ENCODE results near the gene ADARB1. TPM values are rescaled to one million over a fixed set of nuclear protein-coding genes. Genes with fewer than 3 reads are reported as not detected.

Gene ADARB1
- total and polyA plus RNA-seq, 3 experiments from 2014 or later: 11.8 to 29.5 (median 28.9) TPM

- H3K9me3 Mint-ChIP-seq: peaks cover 0 to 7% (median 0%) of the 10 kb centered on the region in 5 donors
- Histone ChIP-seq H3K27ac (ENCODE audit: low read depth, low read length) (no peak overlapping the region), H3K9me3 (ENCODE audit: low read length) (no peaks in the 10 kb centered on the region), H3K4me1 (ENCODE audit: insufficient read depth, low read length) (no peaks in the 10 kb centered on the region), H3K36me3 (ENCODE audit: insufficient read depth, low read length) (no peaks in the 10 kb centered on the region), H3K4me3 (ENCODE audit: low read length) (no peak overlapping the region), H3K27me3 (ENCODE audit: insufficient read depth, low read length, poor library complexity, severe bottlenecking) (no peaks in the 10 kb centered on the region)
- H3K36me3 Mint-ChIP-seq: peaks cover 0 to 12% (median 0%) of the 10 kb centered on the region in 3 donors
- no peak overlapping the region for H3K27ac Mint-ChIP-seq
- ChIA-PET CTCF (no interaction called here), POLR2A (no interaction called here)
- no peak for DNase-seq
- H3K4me1 Mint-ChIP-seq: no peaks in the 10 kb centered on the region
- peaks cover 9 to 30% of the 10 kb centered on the region in 2 donors for H3K27me3 Mint-ChIP-seq
- no peak overlapping the region for H3K4me3 Mint-ChIP-seq
Observed at GRCh38 chr21:45237401-45237800, 163.0 kb downstream of the ADARB1 start.

- no peak for DNase-seq
- Mint-ChIP-seq H3K4me3 (no peak overlapping the region), H3K27ac (no peak overlapping the region), H3K36me3 (peaks cover 2 to 20% (median 4%) of the 10 kb centered on the region in 3 donors), H3K27me3 (peaks cover 6 to 16% of the 10 kb centered on the region in 2 donors), H3K4me1 (no peaks in the 10 kb centered on the region), H3K9me3 (peaks cover 7 to 21% (median 13%) of the 10 kb centered on the region in 5 donors)
- Histone ChIP-seq H3K4me1 (ENCODE audit: insufficient read depth, low read length) (no peaks in the 10 kb centered on the region), H3K4me3 (ENCODE audit: low read length) (no peak overlapping the region), H3K27me3 (ENCODE audit: insufficient read depth, low read length, poor library complexity, severe bottlenecking) (peaks cover 5% of the 10 kb centered on the region), H3K36me3 (ENCODE audit: insufficient read depth, low read length) (no peaks in the 10 kb centered on the region), H3K9me3 (ENCODE audit: low read length) (no peaks in the 10 kb centered on the region), H3K27ac (ENCODE audit: low read depth, low read length) (no peak overlapping the region)
- CTCF ChIA-PET: no interaction called here
- POLR2A ChIA-PET: no interaction called here
Observed at GRCh38 chr21:45241357-45241756, 167.0 kb downstream of the ADARB1 start.

GRCh38 chr21:45243603-45244002, 169.2 kb downstream of the ADARB1 start:
- DNase-seq: no peak
- no peak overlapping the region for H3K4me3 Mint-ChIP-seq
- H3K27me3 Mint-ChIP-seq: peaks cover 8% of the 10 kb centered on the region in 2 donors
- H3K27me3 ChIP-seq (ENCODE audit: insufficient read depth, low read length, poor library complexity, severe bottlenecking): peaks cover 13% of the 10 kb centered on the region
- no peaks in the 10 kb centered on the region for H3K36me3 ChIP-seq (ENCODE audit: insufficient read depth, low read length)
- no peaks in the 10 kb centered on the region for H3K4me1 ChIP-seq (ENCODE audit: insufficient read depth, low read length)
- no peaks in the 10 kb centered on the region for H3K4me1 Mint-ChIP-seq
- H3K9me3 ChIP-seq (ENCODE audit: low read length): no peaks in the 10 kb centered on the region
- no peak overlapping the region for H3K27ac ChIP-seq (ENCODE audit: low read depth, low read length)
- H3K4me3 ChIP-seq (ENCODE audit: low read length): no peak overlapping the region
- no peak overlapping the region for H3K27ac Mint-ChIP-seq
- POLR2A ChIA-PET: no interaction called here
- H3K36me3 Mint-ChIP-seq: peaks cover 2 to 20% (median 4%) of the 10 kb centered on the region in 3 donors
- CTCF ChIA-PET: no interaction called here
- H3K9me3 Mint-ChIP-seq: peaks cover 7 to 21% (median 13%) of the 10 kb centered on the region in 5 donors

- H3K4me3 Mint-ChIP-seq: no peak overlapping the region
- CTCF ChIA-PET: no interaction called here
- POLR2A ChIA-PET: no interaction called here
Observed at GRCh38 chr21:45244799-45245340, 170.5 kb downstream of the ADARB1 start.

GRCh38 chr21:45246386-45247320, 172.3 kb downstream of the ADARB1 start:
- Mint-ChIP-seq H3K36me3 (peaks cover 2 to 12% (median 4%) of the 10 kb centered on the region in 3 donors), H3K4me1 (no peaks in the 10 kb centered on the region), H3K4me3 (no peak overlapping the region), H3K9me3 (peaks cover 7 to 18% (median 13%) of the 10 kb centered on the region in 5 donors), H3K27me3 (peaks cover 8% of the 10 kb centered on the region in 2 donors), H3K27ac (no peak overlapping the region)
- H3K27ac ChIP-seq (ENCODE audit: low read depth, low read length): no peak overlapping the region
- H3K9me3 ChIP-seq (ENCODE audit: low read length): no peaks in the 10 kb centered on the region
- ChIA-PET CTCF (no interaction called here), POLR2A (no interaction called here)
- DNase-seq: no peak
- no peaks in the 10 kb centered on the region for H3K36me3 ChIP-seq (ENCODE audit: insufficient read depth, low read length)
- no peak overlapping the region for H3K4me3 ChIP-seq (ENCODE audit: low read length)
- no peaks in the 10 kb centered on the region for H3K4me1 ChIP-seq (ENCODE audit: insufficient read depth, low read length)
- peaks cover 14% of the 10 kb centered on the region for H3K27me3 ChIP-seq (ENCODE audit: insufficient read depth, low read length, poor library complexity, severe bottlenecking)

More at GRCh38 chr21:45244799-45245340, 170.5 kb downstream of the ADARB1 start:
- H3K4me1 Mint-ChIP-seq: no peaks in the 10 kb centered on the region
- Histone ChIP-seq H3K9me3 (ENCODE audit: low read length) (no peaks in the 10 kb centered on the region), H3K27me3 (ENCODE audit: insufficient read depth, low read length, poor library complexity, severe bottlenecking) (peaks cover 14% of the 10 kb centered on the region), H3K4me3 (ENCODE audit: low read length) (no peak overlapping the region), H3K36me3 (ENCODE audit: insufficient read depth, low read length) (no peaks in the 10 kb centered on the region), H3K4me1 (ENCODE audit: insufficient read depth, low read length) (no peaks in the 10 kb centered on the region), H3K27ac (ENCODE audit: low read depth, low read length) (no peak overlapping the region)
- DNase-seq: no peak
- no peak overlapping the region for H3K27ac Mint-ChIP-seq
- peaks cover 2 to 20% (median 4%) of the 10 kb centered on the region in 3 donors for H3K36me3 Mint-ChIP-seq
- H3K9me3 Mint-ChIP-seq: peaks cover 7 to 21% (median 13%) of the 10 kb centered on the region in 5 donors
- H3K27me3 Mint-ChIP-seq: peaks cover 8% of the 10 kb centered on the region in 2 donors

GRCh38 chr21:45248301-45248892, 174.0 kb downstream of the ADARB1 start:
- no peaks in the 10 kb centered on the region for H3K9me3 ChIP-seq (ENCODE audit: low read length)
- Mint-ChIP-seq H3K36me3 (peaks cover 2 to 5% (median 4%) of the 10 kb centered on the region in 3 donors), H3K4me1 (no peaks in the 10 kb centered on the region), H3K9me3 (peaks cover 7 to 11% (median 11%) of the 10 kb centered on the region in 5 donors), H3K27me3 (peaks cover 6 to 8% of the 10 kb centered on the region in 2 donors), H3K4me3 (no peak overlapping the region), H3K27ac (no peak overlapping the region)
- ChIA-PET CTCF (no interaction called here), POLR2A (no interaction called here)
- no peaks in the 10 kb centered on the region for H3K36me3 ChIP-seq (ENCODE audit: insufficient read depth, low read length)
- no peak for DNase-seq
- H3K27me3 ChIP-seq (ENCODE audit: insufficient read depth, low read length, poor library complexity, severe bottlenecking): peaks cover 14% of the 10 kb centered on the region
- H3K4me3 ChIP-seq (ENCODE audit: low read length): no peak overlapping the region
- H3K27ac ChIP-seq (ENCODE audit: low read depth, low read length): no peak overlapping the region
- no peaks in the 10 kb centered on the region for H3K4me1 ChIP-seq (ENCODE audit: insufficient read depth, low read length)

- Histone ChIP-seq H3K4me1 (ENCODE audit: insufficient read depth, low read length) (no peaks in the 10 kb centered on the region), H3K27ac (ENCODE audit: low read depth, low read length) (no peak overlapping the region), H3K27me3 (ENCODE audit: insufficient read depth, low read length, poor library complexity, severe bottlenecking) (peaks cover 14% of the 10 kb centered on the region), H3K4me3 (ENCODE audit: low read length) (no peak overlapping the region), H3K36me3 (ENCODE audit: insufficient read depth, low read length) (no peaks in the 10 kb centered on the region), H3K9me3 (ENCODE audit: low read length) (no peaks in the 10 kb centered on the region)
- Mint-ChIP-seq H3K9me3 (peaks cover 2 to 6% (median 5%) of the 10 kb centered on the region in 5 donors), H3K27ac (no peak overlapping the region), H3K36me3 (peaks cover 0 to 4% (median 2%) of the 10 kb centered on the region in 3 donors), H3K4me3 (no peak overlapping the region), H3K4me1 (no peaks in the 10 kb centered on the region), H3K27me3 (peaks cover 6 to 8% of the 10 kb centered on the region in 2 donors)
- ChIA-PET CTCF (no interaction called here), POLR2A (no interaction called here)
- no peak for DNase-seq
Observed at GRCh38 chr21:45248893-45249381, 174.6 kb downstream of the ADARB1 start.

- H3K4me1 Mint-ChIP-seq: peaks cover under 1 to 4% (median 3%) of the 10 kb centered on the region in 3 donors
- Histone ChIP-seq H3K36me3 (ENCODE audit: insufficient read depth, low read length) (no peaks in the 10 kb centered on the region), H3K27me3 (ENCODE audit: insufficient read depth, low read length, poor library complexity, severe bottlenecking) (peaks cover 14% of the 10 kb centered on the region), H3K27ac (ENCODE audit: low read depth, low read length) (no peak overlapping the region), H3K4me3 (ENCODE audit: low read length) (no peak overlapping the region), H3K9me3 (ENCODE audit: low read length) (no peaks in the 10 kb centered on the region), H3K4me1 (ENCODE audit: insufficient read depth, low read length) (no peaks in the 10 kb centered on the region)
- POLR2A ChIA-PET: no interaction called here
- no peaks in the 10 kb centered on the region for H3K9me3 Mint-ChIP-seq
- H3K4me3 Mint-ChIP-seq: no peak overlapping the region
- no peaks in the 10 kb centered on the region for H3K36me3 Mint-ChIP-seq
- DNase-seq: no peak
- H3K27ac Mint-ChIP-seq: peak overlapping the region in 1 of 8 donors; percentile 12
- CTCF ChIA-PET: no interaction called here
- H3K27me3 Mint-ChIP-seq: peaks cover 4 to 6% of the 10 kb centered on the region in 2 donors
Observed at GRCh38 chr21:45249626-45250025, 175.2 kb downstream of the ADARB1 start.

Data from CD8-positive, alpha-beta memory T cell (primary cell).